Hindlimb muscle (tissue), 1 donor: ENCODE data around the gene CRY2. TPM values are rescaled to one million over a fixed set of nuclear protein-coding genes. Genes with fewer than 3 reads are reported as not detected.

Experiments used
- DNase-seq: peaks from one replicate; pipeline ENCODE4 v3.0.0-alpha.2; 2013
- polyA plus RNA-seq: library from polyadenylated mRNA; unstranded; fragments of 120-200 nt; gene quantifications from one replicate; pipeline ENCODE4 v1.2.1, GENCODE V29; 2013; ENCODE audit not compliant: insufficient read length

Gene CRY2
- polyA plus RNA-seq, 1 donor: 30.7 TPM

DNA sequence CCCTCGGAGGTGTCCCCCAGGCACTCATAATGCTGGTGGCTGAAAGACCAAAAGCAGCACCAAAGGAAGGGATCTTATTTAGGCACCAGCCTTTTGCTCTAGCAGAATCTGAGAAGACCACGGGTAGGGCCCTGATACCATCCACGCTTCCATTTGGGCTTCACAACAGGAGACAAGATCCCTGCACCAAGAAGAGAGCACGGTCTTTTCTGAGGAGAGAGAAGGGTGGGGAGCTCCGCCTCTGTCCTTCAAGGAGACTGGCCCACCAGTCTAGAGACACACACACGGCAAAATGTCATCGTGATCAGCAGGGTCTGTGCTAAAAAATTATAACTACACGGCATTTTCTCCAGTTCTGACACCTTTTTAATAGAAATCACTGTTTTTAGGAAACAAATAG is 84.9 kb downstream of the CRY2 start:
- DNase-seq: no peak

Other genes starting within 250 kb of the CRY2 start
- 24.0 TPM for gene CHST1, start 181.9 kb upstream of the CRY2 start, polyA plus RNA-seq
- gene SLC35C1, start 42.3 kb upstream of the CRY2 start, polyA plus RNA-seq: 8.0 TPM
- gene MAPK8IP1, start 38.2 kb downstream of the CRY2 start, polyA plus RNA-seq: 50.0 TPM
- 0.26 TPM for gene FREY1, start 59.8 kb downstream of the CRY2 start, polyA plus RNA-seq
- 14.7 TPM for gene PEX16, start 70.4 kb downstream of the CRY2 start, polyA plus RNA-seq
- gene LARGE2, start 75.2 kb downstream of the CRY2 start, polyA plus RNA-seq: 0.44 TPM